Brain microvascular endothelial cell (primary cell): ENCODE measurements around the gene KDM7A.

Experiments
- DNase-seq: peaks from one replicate; pipeline ENCODE4 v3.0.0-alpha.2; 2020
- H3K27ac ChIP-seq: fragments of 250-450 bp; sonication (Bioruptor Pico); 2 replicates; pipeline ENCODE4 v1.5.1; 2020; ENCODE audit warnings: mild to moderate bottlenecking, moderate library complexity
- H3K27me3 ChIP-seq: fragments of 250-450 bp; sonication (Bioruptor Pico); replicated peaks from 2 replicates; pipeline ENCODE4 v1.5.1; 2020; ENCODE audit warnings: mild to moderate bottlenecking
- H3K36me3 ChIP-seq: fragments of 250-450 bp; sonication (Bioruptor Pico); replicated peaks from 2 replicates; pipeline ENCODE4 v1.5.1; 2020; ENCODE audit warnings: mild to moderate bottlenecking
- H3K4me3 ChIP-seq: 2 replicates; pipeline ENCODE4 v1.5.1; 2011; ENCODE audit warnings: low read depth, mild to moderate bottlenecking, control low read depth, low read length, moderate library complexity
- in situ Hi-C: cut with HindIII; loops from 2 replicates; pipeline ENCODE4 v1.10.0; 2017; ENCODE audit warnings: low sequenced_read_pairs, low pct_ligation_motif_present
- TF ChIP-seq, protein P1 (sequence below): IDR thresholded peaks from 2 replicates; pipeline ENCODE4 v1.5.1; 2011; ENCODE audit warnings: low read depth, mild to moderate bottlenecking, moderate library complexity, low read length, control low read depth, inconsistent platforms; ENCODE audit errors: missing control alignments

KDM7A gene

DNA sequence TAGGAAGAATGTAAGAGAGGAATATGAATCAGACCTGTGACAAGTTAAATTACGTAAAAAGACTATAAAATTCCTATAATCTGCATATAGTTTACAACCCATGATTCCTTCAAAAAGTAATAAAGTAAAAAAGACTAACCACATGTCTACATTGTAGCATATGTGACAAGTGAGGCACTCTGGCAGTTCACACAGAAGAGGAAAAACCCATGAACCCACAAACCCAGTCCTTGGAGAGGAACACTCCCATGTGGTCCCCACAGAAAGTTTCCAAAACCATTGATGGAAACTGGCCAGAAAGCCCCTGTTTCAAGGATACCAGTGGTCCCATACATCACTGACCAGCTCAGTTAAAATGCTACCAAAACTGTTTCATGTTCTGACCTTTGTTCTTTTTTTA lies 15.7 kb downstream of the KDM7A start:
- Histone ChIP-seq H3K4me3 (no peak overlapping the region), H3K27me3 (no peaks in the 10 kb centered on the region), H3K36me3 (no peaks in the 10 kb centered on the region), H3K27ac (no peak overlapping the region)
- no peak for DNase-seq
- in situ Hi-C loops, result no loop called here
- TF ChIP-seq, protein P1, sequence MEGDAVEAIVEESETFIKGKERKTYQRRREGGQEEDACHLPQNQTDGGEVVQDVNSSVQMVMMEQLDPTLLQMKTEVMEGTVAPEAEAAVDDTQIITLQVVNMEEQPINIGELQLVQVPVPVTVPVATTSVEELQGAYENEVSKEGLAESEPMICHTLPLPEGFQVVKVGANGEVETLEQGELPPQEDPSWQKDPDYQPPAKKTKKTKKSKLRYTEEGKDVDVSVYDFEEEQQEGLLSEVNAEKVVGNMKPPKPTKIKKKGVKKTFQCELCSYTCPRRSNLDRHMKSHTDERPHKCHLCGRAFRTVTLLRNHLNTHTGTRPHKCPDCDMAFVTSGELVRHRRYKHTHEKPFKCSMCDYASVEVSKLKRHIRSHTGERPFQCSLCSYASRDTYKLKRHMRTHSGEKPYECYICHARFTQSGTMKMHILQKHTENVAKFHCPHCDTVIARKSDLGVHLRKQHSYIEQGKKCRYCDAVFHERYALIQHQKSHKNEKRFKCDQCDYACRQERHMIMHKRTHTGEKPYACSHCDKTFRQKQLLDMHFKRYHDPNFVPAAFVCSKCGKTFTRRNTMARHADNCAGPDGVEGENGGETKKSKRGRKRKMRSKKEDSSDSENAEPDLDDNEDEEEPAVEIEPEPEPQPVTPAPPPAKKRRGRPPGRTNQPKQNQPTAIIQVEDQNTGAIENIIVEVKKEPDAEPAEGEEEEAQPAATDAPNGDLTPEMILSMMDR, result no peak

DNA sequence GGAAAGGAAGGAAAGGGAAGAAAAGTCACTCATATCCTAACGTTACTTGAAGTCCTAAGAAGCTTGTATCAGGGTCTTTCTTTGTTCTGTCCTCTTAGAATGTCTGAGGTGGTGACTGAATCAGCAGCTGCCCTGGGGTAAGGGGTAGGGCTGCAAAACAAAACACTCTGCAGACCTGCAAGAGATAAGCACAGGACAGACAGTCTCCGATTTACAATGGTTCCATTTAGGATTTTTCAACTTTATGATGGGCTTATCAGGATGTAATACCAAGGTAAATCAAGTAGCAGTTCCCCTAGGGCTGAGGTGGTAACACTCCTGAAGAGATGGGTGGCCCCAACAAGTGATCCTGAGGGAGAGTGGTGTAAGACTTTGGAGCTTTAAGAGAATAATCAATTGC lies 16.5 kb downstream of the KDM7A start:
- H3K27me3 ChIP-seq, result no peaks in the 10 kb centered on the region
- H3K36me3 ChIP-seq, result no peaks in the 10 kb centered on the region
- in situ Hi-C loops, result no loop called here
- TF ChIP-seq, protein P1, result no peak
- no peak overlapping the region for H3K27ac ChIP-seq
- no peak for DNase-seq
- no peak overlapping the region for H3K4me3 ChIP-seq

DNA sequence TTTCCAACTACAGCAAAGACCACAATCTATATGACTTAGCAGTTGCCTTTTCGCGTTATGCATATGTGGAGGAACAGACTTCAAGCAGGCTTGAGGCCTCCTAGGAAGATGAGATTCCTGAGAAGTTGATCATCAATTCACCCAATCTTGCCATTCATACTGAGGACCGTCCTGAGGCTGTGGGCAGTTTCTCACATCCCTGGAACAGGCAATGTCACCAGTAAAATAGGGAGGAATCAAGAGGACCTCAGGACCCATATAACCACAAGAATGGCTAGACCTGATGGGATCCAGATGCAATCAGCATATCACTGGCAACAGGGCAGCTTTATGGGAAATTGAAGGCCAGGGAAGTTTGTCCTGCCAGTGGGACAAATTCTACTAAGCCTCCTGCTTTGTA lies 17.3 kb downstream of the KDM7A start:
- Histone ChIP-seq H3K4me3 (no peak overlapping the region), H3K27me3 (no peaks in the 10 kb centered on the region), H3K36me3 (no peaks in the 10 kb centered on the region), H3K27ac (no peak overlapping the region)
- TF ChIP-seq, protein P1, result no peak
- in situ Hi-C loops, result no loop called here
- DNase-seq, result peak; percentile 26

DNA sequence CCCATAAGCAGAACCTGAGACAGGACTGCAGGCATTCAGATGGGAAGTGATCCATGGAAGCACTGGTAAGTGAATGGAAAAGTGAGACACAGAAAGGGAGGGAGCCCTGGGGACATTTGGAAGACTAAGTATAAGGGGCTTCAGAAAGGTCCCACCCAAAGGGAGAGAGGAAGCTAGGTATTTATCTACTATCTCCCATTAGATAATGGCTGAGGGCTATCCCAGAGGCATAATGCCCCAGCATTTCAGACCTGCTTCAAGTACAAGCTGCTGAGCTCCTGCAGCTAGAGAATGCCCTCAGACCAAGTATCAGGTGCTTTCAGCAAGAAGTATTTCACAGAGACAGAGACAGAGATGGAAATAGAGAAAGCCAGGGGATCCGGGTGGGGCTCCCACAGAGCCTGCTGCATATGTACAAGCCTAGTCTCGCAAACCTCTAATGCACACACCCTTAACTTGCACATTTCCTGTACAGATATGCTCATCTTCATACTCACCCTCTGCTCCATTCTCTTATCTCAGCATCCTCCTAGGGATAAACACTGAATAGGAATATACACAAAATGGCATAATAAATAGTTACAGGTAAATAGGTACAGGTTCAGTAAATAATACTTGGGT lies 20.2 kb downstream of the KDM7A start:
- no peak for DNase-seq
- in situ Hi-C loops, result no loop called here

DNA sequence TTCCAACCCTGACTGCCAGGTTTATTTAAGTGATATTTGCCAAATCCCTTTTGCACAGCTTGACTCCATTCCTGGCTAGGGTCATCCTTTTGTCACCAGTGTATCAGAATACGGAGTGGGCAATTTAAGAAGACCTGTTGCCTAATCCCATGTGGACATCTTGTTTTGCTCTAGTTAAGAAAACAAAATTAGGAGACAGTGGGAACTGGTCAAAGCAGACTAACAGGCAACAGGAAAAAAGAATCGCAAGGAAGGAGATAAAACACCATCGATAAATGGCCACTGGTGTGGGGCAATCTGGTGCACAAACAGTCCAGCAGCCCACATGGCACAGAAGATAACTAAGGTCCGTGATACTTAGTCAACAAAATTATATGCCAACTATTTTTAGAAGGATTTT lies 21.4 kb downstream of the KDM7A start:
- H3K27me3 ChIP-seq, result no peaks in the 10 kb centered on the region
- H3K36me3 ChIP-seq, result no peaks in the 10 kb centered on the region
- H3K27ac ChIP-seq, result no peak overlapping the region
- TF ChIP-seq, protein P1, result no peak
- H3K4me3 ChIP-seq, result no peak overlapping the region
- DNase-seq, result no peak
- in situ Hi-C loops, result no loop called here

More for the DNA sequence above, 20.2 kb downstream of the KDM7A start:
- TF ChIP-seq, protein P1, result no peak
- H3K4me3 ChIP-seq, result no peak overlapping the region
- H3K27me3 ChIP-seq, result no peaks in the 10 kb centered on the region
- no peaks in the 10 kb centered on the region for H3K36me3 ChIP-seq
- no peak overlapping the region for H3K27ac ChIP-seq

DNA sequence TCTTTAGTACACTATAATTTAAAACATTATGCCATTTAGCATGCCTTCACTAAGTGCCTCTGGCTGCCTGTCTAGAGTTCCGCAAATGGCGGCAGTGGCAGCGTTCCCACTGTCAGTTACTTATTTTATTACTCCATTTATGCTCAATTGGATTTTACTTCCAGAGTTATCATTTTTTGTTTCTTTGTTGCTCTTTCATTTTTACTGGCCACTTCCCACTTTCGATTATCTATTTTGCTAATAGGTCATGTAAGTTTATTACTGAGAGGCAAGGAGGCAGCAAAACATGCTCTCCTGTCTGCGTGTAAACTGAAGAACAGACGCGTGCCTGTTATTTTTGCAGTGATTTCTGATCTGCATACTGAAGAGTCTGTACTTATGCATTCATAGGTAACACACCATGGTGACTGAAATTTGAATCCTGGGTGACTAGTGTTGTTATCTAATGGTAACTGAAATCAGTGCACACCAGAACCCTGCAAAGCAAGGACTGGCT lies 23.1 kb downstream of the KDM7A start:
- no peaks in the 10 kb centered on the region for H3K27me3 ChIP-seq
- DNase-seq, result no peak
- no peaks in the 10 kb centered on the region for H3K36me3 ChIP-seq
- H3K4me3 ChIP-seq, result no peak overlapping the region
- H3K27ac ChIP-seq, result no peak overlapping the region
- in situ Hi-C loops, result no loop called here
- TF ChIP-seq, protein P1, result no peak
